Measurements from ENCODE around the gene TOMM22.
A peak's percentile ranks its signal among the peaks of the same experiment; 100 is the strongest.

TOMM22 gene

DNA sequence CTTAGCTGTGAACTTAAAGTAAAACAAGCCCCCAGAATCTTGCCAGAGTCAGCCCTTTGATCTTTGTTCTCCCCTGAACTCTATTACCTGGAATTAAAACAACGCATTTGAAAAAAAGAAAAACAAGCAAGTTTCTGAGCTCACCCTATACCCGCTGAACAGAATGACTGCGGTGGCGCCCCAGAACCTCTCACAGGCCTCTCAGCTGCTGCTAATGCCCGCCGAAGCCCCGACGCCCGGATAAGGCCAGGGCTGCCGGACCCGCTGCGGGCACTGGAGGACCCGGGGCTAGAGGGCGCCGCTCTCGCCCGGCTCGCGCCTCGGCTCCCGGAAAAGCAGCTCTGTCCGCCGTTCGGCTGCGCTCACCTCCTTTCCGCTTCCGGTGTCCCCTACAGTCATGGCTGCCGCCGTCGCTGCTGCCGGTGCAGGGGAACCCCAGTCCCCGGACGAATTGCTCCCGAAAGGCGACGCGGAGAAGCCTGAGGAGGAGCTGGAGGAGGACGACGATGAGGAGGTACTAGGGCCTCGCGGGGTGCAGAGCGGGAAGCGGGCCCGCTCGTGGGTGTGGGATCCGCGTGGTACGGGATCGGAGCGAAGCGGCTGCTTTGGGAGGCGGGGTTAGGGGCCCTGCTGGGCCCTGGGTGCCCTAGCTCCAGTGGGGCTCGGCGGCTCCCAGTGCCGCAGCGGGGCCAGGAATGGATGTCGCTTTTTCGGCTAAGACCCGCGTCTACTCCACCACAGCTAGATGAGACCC lies at the start of gene TOMM22:
TSS of gene TOMM22 (plus strand) at position 376 of the 754 bp plus-strand sequence. CDS start at position 398, 22 bp downstream.
- peak; percentile 100 for ATAC-seq
- TF ChIP-seq, protein P1, sequence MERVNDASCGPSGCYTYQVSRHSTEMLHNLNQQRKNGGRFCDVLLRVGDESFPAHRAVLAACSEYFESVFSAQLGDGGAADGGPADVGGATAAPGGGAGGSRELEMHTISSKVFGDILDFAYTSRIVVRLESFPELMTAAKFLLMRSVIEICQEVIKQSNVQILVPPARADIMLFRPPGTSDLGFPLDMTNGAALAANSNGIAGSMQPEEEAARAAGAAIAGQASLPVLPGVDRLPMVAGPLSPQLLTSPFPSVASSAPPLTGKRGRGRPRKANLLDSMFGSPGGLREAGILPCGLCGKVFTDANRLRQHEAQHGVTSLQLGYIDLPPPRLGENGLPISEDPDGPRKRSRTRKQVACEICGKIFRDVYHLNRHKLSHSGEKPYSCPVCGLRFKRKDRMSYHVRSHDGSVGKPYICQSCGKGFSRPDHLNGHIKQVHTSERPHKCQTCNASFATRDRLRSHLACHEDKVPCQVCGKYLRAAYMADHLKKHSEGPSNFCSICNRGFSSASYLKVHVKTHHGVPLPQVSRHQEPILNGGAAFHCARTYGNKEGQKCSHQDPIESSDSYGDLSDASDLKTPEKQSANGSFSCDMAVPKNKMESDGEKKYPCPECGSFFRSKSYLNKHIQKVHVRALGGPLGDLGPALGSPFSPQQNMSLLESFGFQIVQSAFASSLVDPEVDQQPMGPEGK (CRISPR knock-in tag; IDR thresholded peaks at IDR 0.05; ENCODE audit: borderline replicate concordance) = no peak
- TF ChIP-seq TOX (CRISPR knock-in tag; IDR thresholded peaks at IDR 0.05; ENCODE audit: borderline replicate concordance) = no peak
- no peak for TF ChIP-seq GLIS3 (CRISPR knock-in tag; IDR thresholded peaks at IDR 0.05)
- no peak for TF ChIP-seq SNAI2 (CRISPR knock-in tag; IDR thresholded peaks at IDR 0.05)
- TF ChIP-seq ZNF565 (CRISPR knock-in tag; conservative IDR thresholded peaks at IDR 0.05; ENCODE audit: low read depth) = no peak
- TF ChIP-seq CSDC2 (CRISPR knock-in tag; IDR thresholded peaks at IDR 0.05) = no peak
- TF ChIP-seq CREB5 (CRISPR knock-in tag; IDR thresholded peaks at IDR 0.05; ENCODE audit: low read depth) = no peak

DNA sequence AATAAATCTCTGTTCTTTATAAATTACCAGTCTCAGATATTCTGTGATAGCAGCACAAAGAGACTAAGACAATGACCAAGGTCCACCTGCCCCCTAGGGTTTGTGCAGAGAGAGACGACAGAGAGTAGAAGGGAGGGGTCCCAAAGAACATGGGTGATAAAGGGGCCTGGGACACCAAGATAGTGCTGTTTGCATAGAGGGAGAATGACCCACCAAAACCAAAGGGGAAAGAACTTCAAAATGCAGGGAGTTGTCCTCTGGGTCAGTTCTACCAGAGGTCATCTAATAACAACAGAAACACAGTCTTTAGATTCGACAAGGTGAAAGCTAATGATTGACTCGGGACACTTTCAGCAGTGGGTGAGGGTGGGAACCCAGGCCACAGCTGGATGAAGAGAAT lies 49.2 kb upstream of the TOMM22 start:
- no peak for ATAC-seq
- no peak for TF ChIP-seq CSRNP3 (CRISPR knock-in tag; IDR thresholded peaks at IDR 0.05)
- TF ChIP-seq, protein P1 (CRISPR knock-in tag; IDR thresholded peaks at IDR 0.05; ENCODE audit: borderline replicate concordance) = no peak
- no peak for TF ChIP-seq GLIS3 (CRISPR knock-in tag; IDR thresholded peaks at IDR 0.05)
- TF ChIP-seq CREB5 (CRISPR knock-in tag; IDR thresholded peaks at IDR 0.05; ENCODE audit: low read depth) = no peak
- no peak for TF ChIP-seq ESRRG (CRISPR knock-in tag; IDR thresholded peaks at IDR 0.05)
- TF ChIP-seq ZFP30 (CRISPR knock-in tag; IDR thresholded peaks at IDR 0.05) = no peak
- no peak for TF ChIP-seq TCF4 (CRISPR knock-in tag; IDR thresholded peaks at IDR 0.05; ENCODE audit: borderline replicate concordance)
- TF ChIP-seq TOX (CRISPR knock-in tag; IDR thresholded peaks at IDR 0.05; ENCODE audit: borderline replicate concordance) = no peak
- TF ChIP-seq CSDC2 (CRISPR knock-in tag; IDR thresholded peaks at IDR 0.05) = no peak
- TF ChIP-seq ZNF8 (CRISPR knock-in tag; IDR thresholded peaks at IDR 0.05) = no peak
- TF ChIP-seq ZNF70 (CRISPR knock-in tag; IDR thresholded peaks at IDR 0.05) = no peak

DNA sequence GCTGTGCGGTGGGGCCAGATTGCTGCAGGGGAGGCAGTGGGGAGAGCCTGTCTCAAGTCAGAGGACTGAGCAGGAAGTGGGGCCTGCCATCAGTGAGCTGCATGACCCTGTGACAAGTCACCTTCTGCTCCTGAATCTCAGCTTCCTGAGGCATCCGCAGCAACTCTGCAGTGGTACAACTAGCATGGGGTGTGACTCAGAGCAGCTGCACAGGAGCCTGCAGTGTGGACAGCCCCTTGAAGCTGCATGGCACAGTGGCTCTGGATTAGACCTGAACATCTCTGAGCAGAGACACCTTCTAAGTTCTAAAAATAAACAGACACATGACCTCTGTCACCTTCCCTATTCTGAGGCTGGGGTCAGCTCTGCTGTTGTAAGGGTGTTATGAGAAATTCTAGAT lies 43.5 kb upstream of the TOMM22 start:
- ATAC-seq = no peak
- TF ChIP-seq CREB5 (CRISPR knock-in tag; IDR thresholded peaks at IDR 0.05; ENCODE audit: low read depth) = no peak
- no peak for TF ChIP-seq ZNF565 (CRISPR knock-in tag; conservative IDR thresholded peaks at IDR 0.05; ENCODE audit: low read depth)
- no peak for TF ChIP-seq CSRNP3 (CRISPR knock-in tag; IDR thresholded peaks at IDR 0.05)
- TF ChIP-seq OSR1 (CRISPR knock-in tag; IDR thresholded peaks at IDR 0.05) = no peak
- TF ChIP-seq PPARA (CRISPR knock-in tag; IDR thresholded peaks at IDR 0.05; ENCODE audit: borderline replicate concordance) = no peak
- no peak for TF ChIP-seq ZFP3 (CRISPR knock-in tag; IDR thresholded peaks at IDR 0.05)
- no peak for TF ChIP-seq ZFP30 (CRISPR knock-in tag; IDR thresholded peaks at IDR 0.05)
- TF ChIP-seq, protein P2, sequence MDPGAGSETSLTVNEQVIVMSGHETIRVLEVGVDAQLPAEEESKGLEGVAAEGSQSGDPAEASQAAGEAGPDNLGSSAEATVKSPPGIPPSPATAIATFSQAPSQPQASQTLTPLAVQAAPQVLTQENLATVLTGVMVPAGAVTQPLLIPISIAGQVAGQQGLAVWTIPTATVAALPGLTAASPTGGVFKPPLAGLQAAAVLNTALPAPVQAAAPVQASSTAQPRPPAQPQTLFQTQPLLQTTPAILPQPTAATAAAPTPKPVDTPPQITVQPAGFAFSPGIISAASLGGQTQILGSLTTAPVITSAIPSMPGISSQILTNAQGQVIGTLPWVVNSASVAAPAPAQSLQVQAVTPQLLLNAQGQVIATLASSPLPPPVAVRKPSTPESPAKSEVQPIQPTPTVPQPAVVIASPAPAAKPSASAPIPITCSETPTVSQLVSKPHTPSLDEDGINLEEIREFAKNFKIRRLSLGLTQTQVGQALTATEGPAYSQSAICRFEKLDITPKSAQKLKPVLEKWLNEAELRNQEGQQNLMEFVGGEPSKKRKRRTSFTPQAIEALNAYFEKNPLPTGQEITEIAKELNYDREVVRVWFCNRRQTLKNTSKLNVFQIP (CRISPR knock-in tag; IDR thresholded peaks at IDR 0.05; ENCODE audit: borderline replicate concordance, low read depth) = no peak
- TF ChIP-seq SNAI2 (CRISPR knock-in tag; IDR thresholded peaks at IDR 0.05) = no peak
- no peak for TF ChIP-seq ARNTL (CRISPR knock-in tag; IDR thresholded peaks at IDR 0.05; ENCODE audit: borderline replicate concordance, low read depth)
- TF ChIP-seq BACH2 (CRISPR knock-in tag; IDR thresholded peaks at IDR 0.05; ENCODE audit: borderline replicate concordance) = no peak
- no peak for TF ChIP-seq ESRRG (CRISPR knock-in tag; IDR thresholded peaks at IDR 0.05)
- TF ChIP-seq ZNF70 (CRISPR knock-in tag; IDR thresholded peaks at IDR 0.05) = no peak
- TF ChIP-seq RARB (CRISPR knock-in tag; IDR thresholded peaks at IDR 0.05) = no peak
- no peak for TF ChIP-seq ZNF8 (CRISPR knock-in tag; IDR thresholded peaks at IDR 0.05)
- TF ChIP-seq, protein P1 (CRISPR knock-in tag; IDR thresholded peaks at IDR 0.05; ENCODE audit: borderline replicate concordance) = no peak
- no peak for TF ChIP-seq ZC3H10 (CRISPR knock-in tag; IDR thresholded peaks at IDR 0.05)

Data from SK-N-SH treated with all-trans-retinoic acid at 6 μM for 48 hours (cell line).